ENCODE results near the gene PLPP4. TPM values are rescaled to one million over a fixed set of nuclear protein-coding genes. Genes with fewer than 3 reads are reported as not detected.
A peak's percentile ranks its signal among the peaks of the same experiment; 100 is the strongest.

Gene PLPP4
- total and polyA plus RNA-seq, 2 donors (not counting 1 experiment from before 2014, with no cell fraction given), result 0.22 to 1.2 TPM

GRCh38 chr10:120485946-120486345, 28.9 kb downstream of the PLPP4 start:
- Histone ChIP-seq H3K4me3 (replicated peaks in 1 of 4; ENCODE audit: control extremely low read depth in 1 of 4, insufficient read depth in 1 of 4, low read depth in 3 of 4, low read length in 4 of 4) (no peak overlapping the region), H3K27me3 (ENCODE audit: control insufficient read depth, insufficient read depth, low read length) (no peaks in the 10 kb centered on the region), H3K9ac (ENCODE audit: insufficient read depth, low read length) (no peak overlapping the region), H2AFZ (ENCODE audit: low read length) (no peak overlapping the region), H3K27ac (ENCODE audit: insufficient read depth, low read length) (no peak overlapping the region), H3K36me3 (ENCODE audit: control insufficient read depth, insufficient read depth, low read length) (no peaks in the 10 kb centered on the region), H4K20me1 (ENCODE audit: control insufficient read depth, extremely low read depth, insufficient read depth, low read length) (no peaks in the 10 kb centered on the region), H3K4me2 (ENCODE audit: extremely low read depth, insufficient read depth, low read length) (no peak overlapping the region), H3K4me1 (ENCODE audit: control insufficient read depth, extremely low read depth, insufficient read depth, low read length) (no peaks in the 10 kb centered on the region), H3K9me3 (ENCODE audit: control insufficient read depth, insufficient read depth, low read depth, low read length) (no peaks in the 10 kb centered on the region), H3K79me2 (ENCODE audit: control insufficient read depth, insufficient read depth, low read length) (no peaks in the 10 kb centered on the region)
- DNase-seq (ENCODE audit: low read depth in 2 of 2), result no peak
- TF ChIP-seq, protein P1, sequence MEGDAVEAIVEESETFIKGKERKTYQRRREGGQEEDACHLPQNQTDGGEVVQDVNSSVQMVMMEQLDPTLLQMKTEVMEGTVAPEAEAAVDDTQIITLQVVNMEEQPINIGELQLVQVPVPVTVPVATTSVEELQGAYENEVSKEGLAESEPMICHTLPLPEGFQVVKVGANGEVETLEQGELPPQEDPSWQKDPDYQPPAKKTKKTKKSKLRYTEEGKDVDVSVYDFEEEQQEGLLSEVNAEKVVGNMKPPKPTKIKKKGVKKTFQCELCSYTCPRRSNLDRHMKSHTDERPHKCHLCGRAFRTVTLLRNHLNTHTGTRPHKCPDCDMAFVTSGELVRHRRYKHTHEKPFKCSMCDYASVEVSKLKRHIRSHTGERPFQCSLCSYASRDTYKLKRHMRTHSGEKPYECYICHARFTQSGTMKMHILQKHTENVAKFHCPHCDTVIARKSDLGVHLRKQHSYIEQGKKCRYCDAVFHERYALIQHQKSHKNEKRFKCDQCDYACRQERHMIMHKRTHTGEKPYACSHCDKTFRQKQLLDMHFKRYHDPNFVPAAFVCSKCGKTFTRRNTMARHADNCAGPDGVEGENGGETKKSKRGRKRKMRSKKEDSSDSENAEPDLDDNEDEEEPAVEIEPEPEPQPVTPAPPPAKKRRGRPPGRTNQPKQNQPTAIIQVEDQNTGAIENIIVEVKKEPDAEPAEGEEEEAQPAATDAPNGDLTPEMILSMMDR (conservative IDR thresholded peaks at IDR 0.05 in 1 of 2, IDR thresholded peaks at IDR 0.05 in 1 of 2; ENCODE audit: low read depth in 1 of 2, low read length in 2 of 2), result no peak
- TF ChIP-seq EZH2 (IDR thresholded peaks at IDR 0.05; ENCODE audit: low read length, missing control alignments), result no peak

DNA sequence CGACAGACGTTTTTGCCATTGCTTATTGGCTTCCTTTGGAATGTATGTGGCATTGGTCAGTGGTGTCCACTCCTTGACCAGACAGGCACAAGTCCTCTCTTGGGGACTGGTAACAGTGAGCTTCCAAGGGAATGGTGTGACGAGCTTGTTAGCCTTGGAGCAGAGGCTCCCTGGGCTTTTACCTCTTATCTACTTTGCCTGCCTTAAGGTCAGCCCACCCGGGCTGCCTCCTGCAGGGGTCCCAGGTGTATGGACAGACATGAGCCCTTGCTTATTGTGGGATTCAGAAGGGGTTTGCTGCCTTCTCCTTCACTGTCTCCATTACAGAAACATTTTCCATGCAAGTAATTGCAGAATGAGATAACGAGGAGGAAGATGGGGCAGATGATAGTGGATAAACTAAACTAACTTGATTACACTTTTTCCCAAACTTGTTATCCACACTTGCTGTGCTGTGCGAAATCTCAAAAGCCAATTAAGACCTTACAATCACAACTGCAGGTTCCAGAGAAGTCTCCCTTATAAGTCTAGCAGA, 29.7 kb downstream of the PLPP4 start:
- H3K4me3 ChIP-seq (replicated peaks in 1 of 4; ENCODE audit: control extremely low read depth in 1 of 4, insufficient read depth in 1 of 4, low read depth in 3 of 4, low read length in 4 of 4), result no peak overlapping the region
- H3K9me3 ChIP-seq (ENCODE audit: control insufficient read depth, insufficient read depth, low read depth, low read length), result no peaks in the 10 kb centered on the region
- no peak overlapping the region for H2AFZ ChIP-seq (ENCODE audit: low read length)
- H3K36me3 ChIP-seq (ENCODE audit: control insufficient read depth, insufficient read depth, low read length), result no peaks in the 10 kb centered on the region
- H3K4me1 ChIP-seq (ENCODE audit: control insufficient read depth, extremely low read depth, insufficient read depth, low read length), result no peaks in the 10 kb centered on the region
- no peaks in the 10 kb centered on the region for H3K79me2 ChIP-seq (ENCODE audit: control insufficient read depth, insufficient read depth, low read length)
- no peak overlapping the region for H3K27ac ChIP-seq (ENCODE audit: insufficient read depth, low read length)
- no peaks in the 10 kb centered on the region for H3K27me3 ChIP-seq (ENCODE audit: control insufficient read depth, insufficient read depth, low read length)
- no peak overlapping the region for H3K9ac ChIP-seq (ENCODE audit: insufficient read depth, low read length)
- no peaks in the 10 kb centered on the region for H4K20me1 ChIP-seq (ENCODE audit: control insufficient read depth, extremely low read depth, insufficient read depth, low read length)
- DNase-seq (ENCODE audit: low read depth in 2 of 2), result no peak
- H3K4me2 ChIP-seq (ENCODE audit: extremely low read depth, insufficient read depth, low read length), result no peak overlapping the region
- TF ChIP-seq, protein P1 (conservative IDR thresholded peaks at IDR 0.05 in 1 of 2, IDR thresholded peaks at IDR 0.05 in 1 of 2; ENCODE audit: low read depth in 1 of 2, low read length in 2 of 2), result no peak
- TF ChIP-seq EZH2 (IDR thresholded peaks at IDR 0.05; ENCODE audit: low read length, missing control alignments), result no peak

GRCh38 chr10:120490288-120490687, 33.3 kb downstream of the PLPP4 start:
- Histone ChIP-seq H3K4me3 (replicated peaks in 1 of 4; ENCODE audit: control extremely low read depth in 1 of 4, insufficient read depth in 1 of 4, low read depth in 3 of 4, low read length in 4 of 4) (no peak overlapping the region), H3K9me3 (ENCODE audit: control insufficient read depth, insufficient read depth, low read depth, low read length) (no peaks in the 10 kb centered on the region), H3K4me2 (ENCODE audit: extremely low read depth, insufficient read depth, low read length) (no peak overlapping the region), H3K27ac (ENCODE audit: insufficient read depth, low read length) (no peak overlapping the region), H3K27me3 (ENCODE audit: control insufficient read depth, insufficient read depth, low read length) (no peaks in the 10 kb centered on the region), H3K4me1 (ENCODE audit: control insufficient read depth, extremely low read depth, insufficient read depth, low read length) (no peaks in the 10 kb centered on the region), H2AFZ (ENCODE audit: low read length) (no peak overlapping the region), H3K9ac (ENCODE audit: insufficient read depth, low read length) (no peak overlapping the region), H3K36me3 (ENCODE audit: control insufficient read depth, insufficient read depth, low read length) (no peaks in the 10 kb centered on the region), H4K20me1 (ENCODE audit: control insufficient read depth, extremely low read depth, insufficient read depth, low read length) (no peaks in the 10 kb centered on the region), H3K79me2 (ENCODE audit: control insufficient read depth, insufficient read depth, low read length) (no peaks in the 10 kb centered on the region)
- peak in 1 of 2 donors; percentile 34 for DNase-seq (ENCODE audit: low read depth in 2 of 2)
- TF ChIP-seq, protein P1 (conservative IDR thresholded peaks at IDR 0.05 in 1 of 2, IDR thresholded peaks at IDR 0.05 in 1 of 2; ENCODE audit: low read depth in 1 of 2, low read length in 2 of 2), result no peak
- no peak for TF ChIP-seq EZH2 (IDR thresholded peaks at IDR 0.05; ENCODE audit: low read length, missing control alignments)

All from fibroblast of lung (primary cell).